Vagina (tissue), 2 donors: ENCODE data around the gene TSACC.

Source experiments
- CTCF ChIP-seq, 3 experiments: fragments of 450-650 bp in 2 of 3; fragments of 200-600 bp in 1 of 3; sonication (generic) in 1 of 3; IDR thresholded peaks; one replicate each; pipeline ENCODE4 v1.5.1; 2017 to 2019; ENCODE audit warnings: antibody characterized with exemption in 3 of 3, mild to moderate bottlenecking in 2 of 3, moderate library complexity in 2 of 3
- POLR2A ChIP-seq, 2 donors: fragments of 450-650 bp; IDR thresholded peaks; one replicate each; pipeline ENCODE4 v1.6.1; 2017; ENCODE audit warnings: antibody characterized with exemption in 2 of 2, mild to moderate bottlenecking in 2 of 2, moderate library complexity in 2 of 2
- POLR2AphosphoS5 ChIP-seq, 2 donors: sonication (generic); formaldehyde crosslinking; IDR thresholded peaks; one replicate each; pipeline ENCODE4 v1.9.0; 2017; ENCODE audit warnings: antibody characterized with exemption in 2 of 2, mild to moderate bottlenecking in 2 of 2, low read depth in 1 of 2; ENCODE audit not compliant: insufficient read depth in 1 of 2

GRCh38 chr1:156291226-156292061, 46.9 kb upstream of the TSACC start:
- TF ChIP-seq CTCF (IDR thresholded peaks at IDR 0.05), result no peak
- TF ChIP-seq POLR2A (IDR thresholded peaks at IDR 0.05), result peak in 1 of 2 donors; percentile 8
- peak; percentile 56 to 77 for TF ChIP-seq POLR2AphosphoS5 (IDR thresholded peaks at IDR 0.05; ENCODE audit: insufficient read depth in 1 of 2, low read depth in 1 of 2)
